NB4 (cell line): ENCODE results near the gene PDE4D.

Source experiments
- CTCF ChIP-seq: IDR thresholded peaks from one replicate; pipeline ENCODE4 v1.5.1; 2012; ENCODE audit warnings: low read depth, low read length
- POLR2A ChIP-seq: IDR thresholded peaks from 2 replicates; pipeline ENCODE4 v1.6.1; 2011; ENCODE audit warnings: mild to moderate bottlenecking; ENCODE audit not compliant: insufficient read length; ENCODE audit errors: extremely low read depth
- TF ChIP-seq, protein P1 (sequence below): IDR thresholded peaks from 2 replicates; pipeline ENCODE4 v1.6.1; 2011; ENCODE audit warnings: low read depth, low read length

DNA sequence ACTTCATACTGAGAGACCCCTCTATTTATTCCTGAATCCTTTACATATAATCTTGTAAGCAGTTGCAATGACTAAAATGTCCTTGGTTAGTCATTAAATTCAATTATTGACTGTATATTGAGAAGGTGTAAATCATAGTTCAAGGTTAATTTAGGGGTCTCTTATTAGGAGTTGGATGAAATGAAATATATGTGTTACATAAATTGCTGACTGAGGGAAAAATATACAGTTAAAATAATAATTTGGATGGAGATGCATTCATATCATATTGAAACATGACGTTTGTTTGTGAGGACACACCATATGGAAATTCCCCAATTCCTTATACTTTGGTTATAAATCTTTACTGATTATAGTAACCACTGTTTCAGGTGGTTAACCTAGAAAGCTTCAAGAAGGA, 430.6 kb downstream of the PDE4D start:
- TF ChIP-seq POLR2A (no peak), CTCF (no peak)
- TF ChIP-seq, protein P1, sequence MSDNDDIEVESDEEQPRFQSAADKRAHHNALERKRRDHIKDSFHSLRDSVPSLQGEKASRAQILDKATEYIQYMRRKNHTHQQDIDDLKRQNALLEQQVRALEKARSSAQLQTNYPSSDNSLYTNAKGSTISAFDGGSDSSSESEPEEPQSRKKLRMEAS: no peak
